ENCODE measurements around the gene TIMP3. TPM values are rescaled to one million over a fixed set of nuclear protein-coding genes. Genes with fewer than 3 reads are reported as not detected.

TIMP3 gene
- total and polyA plus RNA-seq, 2 of the 4 experiments (the other 2 are of a cell fraction) = 98.8 to 179 TPM

- TF ChIP-seq, protein P1, sequence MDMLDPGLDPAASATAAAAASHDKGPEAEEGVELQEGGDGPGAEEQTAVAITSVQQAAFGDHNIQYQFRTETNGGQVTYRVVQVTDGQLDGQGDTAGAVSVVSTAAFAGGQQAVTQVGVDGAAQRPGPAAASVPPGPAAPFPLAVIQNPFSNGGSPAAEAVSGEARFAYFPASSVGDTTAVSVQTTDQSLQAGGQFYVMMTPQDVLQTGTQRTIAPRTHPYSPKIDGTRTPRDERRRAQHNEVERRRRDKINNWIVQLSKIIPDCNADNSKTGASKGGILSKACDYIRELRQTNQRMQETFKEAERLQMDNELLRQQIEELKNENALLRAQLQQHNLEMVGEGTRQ (IDR thresholded peaks at IDR 0.05; ENCODE audit: low read depth, low read length) = no peak
- TF ChIP-seq CEBPB (IDR thresholded peaks at IDR 0.05; ENCODE audit: low read depth, low read length) = no peak
- TF ChIP-seq, protein P2, sequence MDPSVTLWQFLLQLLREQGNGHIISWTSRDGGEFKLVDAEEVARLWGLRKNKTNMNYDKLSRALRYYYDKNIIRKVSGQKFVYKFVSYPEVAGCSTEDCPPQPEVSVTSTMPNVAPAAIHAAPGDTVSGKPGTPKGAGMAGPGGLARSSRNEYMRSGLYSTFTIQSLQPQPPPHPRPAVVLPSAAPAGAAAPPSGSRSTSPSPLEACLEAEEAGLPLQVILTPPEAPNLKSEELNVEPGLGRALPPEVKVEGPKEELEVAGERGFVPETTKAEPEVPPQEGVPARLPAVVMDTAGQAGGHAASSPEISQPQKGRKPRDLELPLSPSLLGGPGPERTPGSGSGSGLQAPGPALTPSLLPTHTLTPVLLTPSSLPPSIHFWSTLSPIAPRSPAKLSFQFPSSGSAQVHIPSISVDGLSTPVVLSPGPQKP (IDR thresholded peaks at IDR 0.05; ENCODE audit: borderline replicate concordance, low read depth, low read length) = no peak
- no peak for TF ChIP-seq NFE2L2 (IDR thresholded peaks at IDR 0.05; ENCODE audit: low read depth, low read length)
- TF ChIP-seq POLR2A (IDR thresholded peaks at IDR 0.05; ENCODE audit: low read depth, low read length) = no peak
Measured at GRCh38 chr22:32765132-32765618, 36.3 kb upstream of the TIMP3 start (continued).

DNA sequence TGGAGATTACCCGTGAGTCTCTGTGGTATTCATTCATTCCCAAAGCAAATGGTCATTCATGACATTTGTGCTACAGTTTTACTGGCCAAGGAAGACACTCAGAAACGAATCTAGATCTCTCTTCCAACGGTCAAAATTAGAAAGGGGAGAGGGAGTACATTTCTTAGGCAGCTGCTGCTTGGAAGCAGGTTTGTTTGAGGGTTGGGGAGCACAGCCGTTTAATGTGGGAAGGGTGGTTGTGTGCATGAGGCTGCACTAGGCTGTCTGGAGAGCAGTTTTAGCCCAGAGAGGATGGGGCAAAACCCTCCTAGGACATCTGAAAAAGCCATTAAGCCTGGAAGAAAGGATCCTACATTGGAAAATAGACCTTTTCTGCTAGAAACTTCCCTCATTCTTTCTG lies 29.7 kb upstream of the TIMP3 start:
- H3K27ac ChIP-seq (ENCODE audit: insufficient read depth, low read length) = no peak overlapping the region
- H4K5ac ChIP-seq (ENCODE audit: low read depth, low read length) = no peak overlapping the region
- BruUV-seq (replicated peaks) = no TSS peak
- no peak overlapping the region for H3K23ac ChIP-seq (ENCODE audit: low read depth, low read length)
- H3K9me1 ChIP-seq (ENCODE audit: insufficient read depth, low read length) = no peaks in the 10 kb centered on the region
- no peaks in the 10 kb centered on the region for H3K79me1 ChIP-seq (ENCODE audit: low read depth in 1 of 2, low read length in 2 of 2)
- no peak overlapping the region for H2AK5ac ChIP-seq (ENCODE audit: low read depth, low read length)
- no peak overlapping the region for H2BK15ac ChIP-seq (ENCODE audit: low read depth, low read length)
- peaks cover 5% of the 10 kb centered on the region for H3K9me3 ChIP-seq (ENCODE audit: control insufficient read depth, insufficient read depth, low read length)
- ATAC-seq (ENCODE audit: low read depth) (no peak), DNase-seq (no peak)
- H4K20me1 ChIP-seq (ENCODE audit: insufficient read depth, low read length) = no peaks in the 10 kb centered on the region
- no peak overlapping the region for H2BK5ac ChIP-seq (ENCODE audit: low read depth, low read length, poor library complexity, severe bottlenecking)
- intact Hi-C loops (cut with micrococcal nuclease) = no loop called here
- no peak overlapping the region for H3K56ac ChIP-seq (ENCODE audit: extremely low read depth, insufficient read depth, low read length)
- no peaks in the 10 kb centered on the region for H3K36me3 ChIP-seq (ENCODE audit: control insufficient read depth, insufficient read depth, low read length)
- H3K9ac ChIP-seq (ENCODE audit: low read depth, low read length) = no peak overlapping the region
- H2AK9ac ChIP-seq (replicated peaks; ENCODE audit: low read depth, low read length, poor library complexity) = no peak overlapping the region
- 100% methylated on average over 1 of the region's 4 CpGs; no CpG with 5 or more reads in 1 of the 2 experiments for WGBS, 2 experiments (ENCODE audit: extremely low coverage in 2 of 2, insufficient read length in 1 of 2)
- H3K4me3 ChIP-seq (ENCODE audit: insufficient read depth, low read depth, low read length) = no peak overlapping the region
- peaks cover 3% of the 10 kb centered on the region for H3K27me3 ChIP-seq (ENCODE audit: control insufficient read depth, insufficient read depth, low read length)
- POLR2A ChIA-PET (ENCODE audit: unreplicated experiment) = no interaction called here
- no peak overlapping the region for H4K91ac ChIP-seq (ENCODE audit: insufficient read depth, low read depth, low read length)
- no peak overlapping the region for H2BK20ac ChIP-seq (ENCODE audit: low read depth, low read length)
- H2AFZ ChIP-seq (replicated peaks; ENCODE audit: low read length, poor library complexity) = no peak overlapping the region
- no peak overlapping the region for H2BK120ac ChIP-seq (ENCODE audit: low read depth, low read length)
- no peak overlapping the region for H3K18ac ChIP-seq (ENCODE audit: low read depth, low read length)
- H3K14ac ChIP-seq (replicated peaks; ENCODE audit: low read depth, low read length) = no peak overlapping the region
- dilution Hi-C loops (cut with HindIII; ENCODE audit: low sequenced_read_pairs, unreplicated experiment) = no loop called here
- CTCF ChIA-PET = no interaction called here
- H4K8ac ChIP-seq (ENCODE audit: low read depth in 2 of 2, low read length in 2 of 2) = no peak overlapping the region
- in situ Hi-C loops (cut with MboI; ENCODE audit: low sequenced_read_pairs) = no loop called here
- no peak overlapping the region for H3K4me2 ChIP-seq (ENCODE audit: low read depth, low read length)
- no peak overlapping the region for H3K4ac ChIP-seq (ENCODE audit: low read depth, low read length)
- H3K4me1 ChIP-seq (ENCODE audit: control insufficient read depth, insufficient read depth, low read length) = no peaks in the 10 kb centered on the region
- TF ChIP-seq, protein P2 (IDR thresholded peaks at IDR 0.05; ENCODE audit: borderline replicate concordance, low read depth, low read length) = no peak
- TF ChIP-seq RFX5 (IDR thresholded peaks at IDR 0.05; ENCODE audit: low read depth, low read length) = no peak
- TF ChIP-seq RCOR1 (IDR thresholded peaks at IDR 0.05; ENCODE audit: insufficient replicate concordance, low read length) = no peak
- TF ChIP-seq CEBPB (IDR thresholded peaks at IDR 0.05; ENCODE audit: low read depth, low read length) = no peak
- no peak for TF ChIP-seq MXI1 (IDR thresholded peaks at IDR 0.05; ENCODE audit: borderline replicate concordance, low read depth, low read length)
- no peak for TF ChIP-seq FOS (IDR thresholded peaks at IDR 0.05; ENCODE audit: low read depth, low read length)
- TF ChIP-seq RAD21 (IDR thresholded peaks at IDR 0.05; ENCODE audit: low read length) = no peak
- TF ChIP-seq CHD1 (IDR thresholded peaks at IDR 0.05; ENCODE audit: low read depth, low read length) = no peak
- TF ChIP-seq MAZ (IDR thresholded peaks at IDR 0.05; ENCODE audit: borderline replicate concordance, low read depth, low read length) = no peak
- TF ChIP-seq SMC3 (IDR thresholded peaks at IDR 0.05; ENCODE audit: low read depth, low read length) = no peak

All from IMR-90 (cell line).